Left renal cortex interstitium (tissue), 4 donors: ENCODE measurements around the gene CPVL. TPM values are rescaled to one million over a fixed set of nuclear protein-coding genes. Genes with fewer than 3 reads are reported as not detected.
"Not testable (repeated sequence)": the region's sequence is repeated elsewhere in the genome, so short reads cannot be mapped to it uniquely, and the experiment has no call there.

Experiments used
- DNase-seq, 4 donors: peaks; one replicate each; pipeline ENCODE4 v3.0.0-alpha.2; 2013; ENCODE audit warnings: low read depth in 4 of 4, low spot score in 2 of 4, missing footprints in 1 of 4
- polyA plus RNA-seq, 4 donors: library from polyadenylated mRNA; unstranded; fragments of 120-200 nt; gene quantifications; one replicate each; pipeline ENCODE4 v1.2.1, GENCODE V29; 2013; ENCODE audit not compliant: insufficient read length in 4 of 4

The CPVL gene
- polyA plus RNA-seq, 4 donors: 47.4 to 74.9 (median 61.5) TPM

DNA sequence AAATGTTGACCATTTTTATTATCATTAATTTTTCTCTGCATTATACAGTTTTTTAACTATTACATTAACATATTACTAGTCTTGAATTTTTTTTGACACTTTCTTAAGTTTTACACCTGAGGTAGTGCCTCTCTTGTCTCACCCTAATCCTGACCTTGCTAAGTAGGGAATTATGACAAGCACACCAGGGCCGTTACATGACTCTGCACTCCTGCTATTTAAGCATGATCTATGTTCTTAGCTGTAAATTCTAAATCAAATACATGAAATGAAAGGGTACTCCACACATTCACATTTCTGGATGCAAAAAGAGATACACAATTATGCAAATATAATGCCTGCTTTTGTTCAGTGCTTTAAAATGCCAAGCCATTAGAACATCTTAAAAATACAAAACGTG lies 23.6 kb downstream of the CPVL start:
- DNase-seq: no peak

DNA sequence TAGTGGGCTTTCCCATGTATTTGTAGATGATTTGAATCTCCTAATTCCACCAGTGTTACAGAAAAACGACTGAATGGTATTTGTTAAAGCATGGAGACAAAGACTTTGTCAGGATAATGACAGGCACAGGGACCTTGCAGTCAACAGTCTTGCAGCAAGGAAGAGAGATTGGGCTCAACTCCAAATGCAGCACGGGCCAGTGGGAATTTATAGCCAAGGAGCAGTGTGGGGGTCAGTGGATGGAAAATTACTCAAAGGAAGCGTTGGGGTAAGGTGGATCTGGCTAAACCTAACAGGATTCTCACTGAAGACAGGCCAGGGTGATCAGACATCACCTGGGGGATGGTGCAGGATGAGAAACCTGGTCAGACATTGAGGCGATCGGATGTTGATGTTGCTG lies 24.3 kb downstream of the CPVL start:
- no peak for DNase-seq

DNA sequence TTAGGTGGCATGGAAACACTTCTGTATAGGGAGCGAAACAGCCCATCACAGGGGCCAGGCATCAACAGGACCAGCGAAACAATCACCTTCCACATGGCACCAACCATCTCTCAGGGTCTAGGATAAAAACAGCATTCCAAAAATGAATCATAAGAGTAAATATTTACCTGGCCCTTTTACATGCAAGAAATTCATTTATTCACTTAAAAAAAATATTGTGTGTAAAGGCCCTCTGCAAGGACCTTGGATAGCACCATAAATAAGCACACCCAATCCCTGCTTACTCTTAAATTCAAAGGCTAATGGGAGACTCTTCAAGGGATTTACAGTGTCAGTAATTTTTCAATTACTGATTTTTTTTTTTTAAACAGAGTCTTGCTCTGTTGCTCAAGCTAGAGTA lies 25.4 kb downstream of the CPVL start:
- DNase-seq: no peak

DNA sequence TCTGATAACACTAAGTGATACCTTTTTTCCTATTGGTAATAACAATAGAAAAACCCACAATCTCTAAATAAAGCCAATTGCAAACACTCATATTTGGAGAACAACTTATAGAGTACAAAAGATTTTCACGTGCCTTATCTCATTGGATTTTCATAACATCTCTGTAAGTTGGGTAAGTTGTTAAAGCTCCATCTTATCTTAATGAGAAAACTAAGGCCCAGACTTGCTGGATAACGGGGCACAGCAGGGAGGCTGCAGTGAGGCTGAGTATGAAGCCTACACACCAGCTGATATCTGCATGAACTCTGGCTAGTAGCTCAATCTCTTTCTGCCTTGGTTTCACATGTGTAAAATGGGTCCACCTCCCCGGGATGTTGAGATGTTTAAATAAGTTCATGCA lies 26.8 kb downstream of the CPVL start:
- no peak for DNase-seq

DNA sequence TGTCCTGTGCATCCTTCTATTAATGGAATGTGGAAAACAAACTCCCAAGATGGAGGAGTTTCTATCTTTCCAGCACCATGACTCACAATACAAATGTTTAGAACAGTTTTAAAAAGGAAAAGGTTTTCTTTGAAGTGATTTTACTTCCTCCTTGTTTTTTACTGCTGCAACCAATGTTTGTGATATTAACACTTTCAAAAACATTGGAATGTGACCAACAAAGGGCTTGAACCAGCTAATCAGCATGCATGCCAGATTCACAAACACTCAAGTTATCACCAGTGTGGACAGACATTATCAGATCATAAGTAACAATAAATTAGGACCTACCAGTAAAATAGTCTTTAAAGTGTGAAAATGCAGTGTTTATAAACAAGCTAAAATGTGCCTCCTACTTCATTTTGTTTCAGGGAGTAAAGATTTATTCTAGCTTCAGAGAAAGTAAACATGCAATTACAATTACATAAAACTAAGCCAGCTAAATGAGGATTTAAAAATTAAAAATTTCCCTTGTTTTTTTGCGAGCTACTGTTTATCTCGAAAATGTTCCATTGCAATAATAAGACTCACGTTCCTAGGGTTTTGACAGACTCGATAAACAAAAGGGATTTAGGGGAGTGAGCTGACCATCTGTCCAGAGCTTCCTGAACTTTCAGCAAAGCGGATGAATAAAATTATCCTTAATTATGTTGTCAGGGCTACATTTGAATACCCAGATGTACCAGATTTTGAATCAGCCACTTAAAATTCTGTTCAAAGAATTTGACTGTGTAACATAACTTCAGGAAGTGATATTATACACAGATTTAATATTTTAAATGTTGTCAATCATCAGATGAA lies 29.8 kb downstream of the CPVL start:
- no peak for DNase-seq

DNA sequence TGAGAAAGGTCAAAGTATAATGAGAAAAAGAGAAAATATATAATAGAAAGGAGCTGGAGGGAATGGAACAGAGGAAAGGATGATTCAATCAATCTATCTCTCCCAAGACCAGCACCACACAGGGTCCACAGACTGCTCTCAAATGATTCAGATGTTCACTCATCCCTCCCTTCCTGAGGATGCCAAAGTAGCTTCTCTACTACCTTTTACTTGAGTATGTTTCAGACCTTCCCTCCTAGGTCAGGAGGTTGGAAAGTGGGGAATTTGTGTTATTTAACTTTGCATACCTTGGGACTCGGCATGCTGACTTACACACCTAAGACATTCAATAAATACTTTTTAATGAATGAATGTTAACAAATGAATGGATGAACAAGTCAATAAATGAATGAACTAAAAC lies 30.6 kb downstream of the CPVL start:
- DNase-seq: no peak

DNA sequence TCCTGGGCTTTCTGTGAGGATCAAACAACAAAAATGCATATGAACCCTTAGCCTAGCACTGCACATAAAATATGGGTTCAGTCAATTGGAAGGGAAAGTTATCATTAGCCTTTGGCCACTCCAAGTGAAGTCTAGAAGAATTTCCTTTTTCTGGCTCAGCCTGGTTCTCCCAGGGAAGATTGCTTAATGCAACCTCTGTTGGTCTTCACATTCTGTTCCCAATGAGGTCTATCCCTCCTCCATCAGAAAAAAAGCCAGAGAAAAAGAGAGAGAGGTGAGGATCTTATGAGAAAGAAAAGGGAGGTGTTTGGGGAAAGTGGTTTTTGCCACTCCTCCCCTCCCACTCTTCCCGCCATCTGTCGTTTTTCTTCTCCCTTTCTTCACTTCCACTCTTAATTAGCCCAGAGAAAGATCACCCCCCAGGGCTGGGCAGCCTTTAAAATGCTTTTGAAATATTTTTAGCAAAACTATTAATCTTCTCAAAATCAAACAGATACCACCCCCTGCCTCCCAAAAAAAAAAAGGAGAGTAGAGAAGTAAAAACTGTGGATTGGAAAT lies 31.1 kb downstream of the CPVL start:
- DNase-seq: no peak

DNA sequence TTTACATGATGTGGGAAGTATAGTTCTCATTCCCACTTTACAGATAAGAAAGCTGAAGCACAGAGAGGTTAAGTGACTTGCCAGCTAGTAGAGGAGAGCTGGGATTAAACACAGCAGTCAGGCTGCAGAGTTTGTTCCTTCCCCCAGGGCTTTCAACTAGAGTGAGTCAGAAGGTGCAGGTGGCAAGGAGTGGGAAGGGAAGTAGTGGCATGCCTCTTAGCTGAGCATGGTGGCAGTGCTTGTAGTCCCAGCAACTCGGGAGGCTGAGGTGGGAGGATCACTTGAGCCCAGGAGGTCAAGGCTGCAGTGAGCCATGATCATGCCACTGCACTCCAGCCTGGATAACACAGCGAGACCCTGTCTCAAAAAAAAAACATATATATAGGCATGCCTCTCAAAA lies 32.1 kb downstream of the CPVL start:
- not testable (repeated sequence) for DNase-seq

DNA sequence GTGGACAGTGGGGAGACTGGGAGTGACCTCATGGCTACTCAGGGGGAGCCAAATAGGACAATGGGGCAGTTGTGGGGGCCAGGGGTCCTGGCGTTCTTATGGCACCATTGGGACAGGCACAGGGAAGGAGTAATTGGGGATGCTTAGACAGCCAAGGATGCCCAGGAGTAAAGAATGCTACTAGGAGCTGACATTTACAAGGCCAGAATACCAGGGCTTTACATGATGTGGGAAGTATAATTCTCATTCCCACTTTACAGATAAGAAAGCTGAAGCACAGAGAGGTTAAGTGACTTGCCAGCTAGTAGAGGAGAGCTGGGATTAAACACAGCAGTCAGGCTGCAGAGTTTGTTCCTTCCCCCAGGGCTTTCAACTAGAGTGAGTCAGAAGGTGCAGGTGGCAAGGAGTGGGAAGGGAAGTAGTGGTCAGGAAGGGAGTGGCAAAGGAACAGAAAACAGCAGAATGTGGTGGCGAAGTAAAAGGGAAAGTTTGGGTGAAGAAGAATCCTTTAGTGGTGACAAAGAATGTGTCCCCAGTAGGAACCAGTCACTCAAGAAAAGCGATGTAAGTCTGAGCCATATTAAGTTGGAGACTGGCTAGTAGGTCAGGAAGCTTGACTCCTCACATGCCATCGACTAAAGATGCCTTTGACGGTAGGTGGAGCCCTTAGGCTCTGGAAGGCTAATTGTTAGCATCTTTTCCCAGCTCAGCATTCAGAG lies 32.8 kb downstream of the CPVL start:
- no peak for DNase-seq

DNA sequence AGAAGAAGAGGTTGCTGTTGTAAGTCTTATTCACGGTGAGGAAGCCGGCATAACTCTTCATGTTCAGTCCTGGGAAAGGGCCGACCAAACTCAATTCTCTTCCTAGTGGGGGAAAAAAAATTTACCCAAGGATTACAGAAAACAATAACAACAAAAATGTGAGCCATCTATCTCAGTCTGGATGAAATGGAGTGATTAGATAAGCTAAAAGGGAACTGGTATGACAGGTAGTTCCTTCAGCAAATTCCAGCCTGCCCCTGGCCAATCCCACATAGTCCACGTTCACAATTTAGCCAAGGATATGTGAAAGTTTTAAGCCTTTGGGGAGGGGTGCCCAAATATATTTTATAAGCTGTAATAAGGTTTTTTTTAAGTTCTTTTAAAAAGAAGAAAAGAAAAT lies 33.6 kb downstream of the CPVL start:
- DNase-seq: no peak

DNA sequence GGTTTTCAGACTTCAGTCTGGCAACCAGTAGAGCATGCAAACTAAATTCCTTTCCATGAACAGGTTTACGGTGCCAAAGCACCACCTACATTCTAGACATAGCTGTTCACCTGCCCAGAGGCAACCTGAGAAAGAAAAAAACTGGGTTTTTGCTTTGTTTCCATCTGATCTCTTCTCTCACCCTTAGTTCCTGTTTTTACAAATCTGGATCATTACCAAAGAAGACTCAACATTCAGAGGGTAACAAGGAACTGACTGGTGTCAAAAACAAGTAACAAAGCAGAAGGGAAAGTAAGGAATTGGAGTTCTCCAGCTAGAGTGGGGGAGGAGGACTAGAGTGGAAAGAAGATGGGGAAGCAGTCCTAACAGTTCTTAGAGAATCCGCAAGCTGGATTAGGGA lies 36.4 kb downstream of the CPVL start:
- DNase-seq: no peak

DNA sequence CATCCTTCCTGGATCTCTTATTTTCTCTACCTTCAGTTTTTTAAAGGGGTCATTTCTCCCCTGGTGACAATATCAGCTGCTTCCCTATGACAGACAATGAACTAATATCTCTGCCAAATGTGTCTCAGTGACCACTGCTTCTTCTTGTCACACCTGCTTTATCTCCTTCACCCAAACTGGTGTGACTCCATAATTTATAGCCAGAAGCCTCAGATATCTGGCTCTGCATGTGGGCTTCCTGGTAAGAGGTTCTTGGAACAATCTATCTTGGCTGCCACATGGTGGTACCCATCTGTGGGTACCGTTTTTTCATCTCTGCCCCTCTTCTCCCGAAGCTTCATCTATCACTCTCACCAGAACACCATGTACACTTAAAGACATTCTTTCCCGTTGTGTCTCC lies 37.0 kb downstream of the CPVL start:
- DNase-seq: no peak

DNA sequence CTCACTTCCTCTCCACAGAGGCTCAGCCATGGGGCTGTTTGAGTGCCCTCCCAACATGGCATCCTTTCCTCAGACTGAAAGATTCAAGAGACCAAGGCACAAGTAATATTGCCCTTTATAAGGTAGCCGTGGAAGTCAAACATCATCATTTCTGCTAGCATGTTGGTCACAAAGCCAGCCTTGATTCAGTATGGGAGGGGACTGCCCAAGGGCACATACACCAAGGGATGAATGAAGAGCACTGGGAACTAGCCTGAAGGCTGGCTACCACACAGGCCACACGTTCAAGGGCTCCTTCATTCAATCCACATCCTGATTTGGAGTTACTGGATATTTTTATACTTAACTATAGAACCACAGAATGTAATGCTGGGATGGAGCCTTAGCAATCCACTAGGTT lies 39.3 kb downstream of the CPVL start:
- DNase-seq: no peak

DNA sequence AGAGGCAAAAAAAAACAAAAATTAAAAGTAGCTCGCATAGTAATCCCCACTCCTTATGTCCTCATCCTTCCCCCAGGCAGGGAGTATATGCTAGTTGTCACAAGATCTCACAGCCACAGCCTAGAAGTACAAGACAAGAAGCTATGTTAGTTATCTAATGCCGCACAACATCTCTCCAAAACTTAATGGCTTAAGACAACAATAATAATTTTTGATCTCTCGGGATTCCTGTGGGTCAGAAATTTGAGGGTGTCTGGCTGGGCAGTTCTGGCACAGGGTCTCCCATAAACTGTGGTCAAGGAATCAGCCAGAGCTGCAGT lies 39.7 kb downstream of the CPVL start:
- DNase-seq: no peak

DNA sequence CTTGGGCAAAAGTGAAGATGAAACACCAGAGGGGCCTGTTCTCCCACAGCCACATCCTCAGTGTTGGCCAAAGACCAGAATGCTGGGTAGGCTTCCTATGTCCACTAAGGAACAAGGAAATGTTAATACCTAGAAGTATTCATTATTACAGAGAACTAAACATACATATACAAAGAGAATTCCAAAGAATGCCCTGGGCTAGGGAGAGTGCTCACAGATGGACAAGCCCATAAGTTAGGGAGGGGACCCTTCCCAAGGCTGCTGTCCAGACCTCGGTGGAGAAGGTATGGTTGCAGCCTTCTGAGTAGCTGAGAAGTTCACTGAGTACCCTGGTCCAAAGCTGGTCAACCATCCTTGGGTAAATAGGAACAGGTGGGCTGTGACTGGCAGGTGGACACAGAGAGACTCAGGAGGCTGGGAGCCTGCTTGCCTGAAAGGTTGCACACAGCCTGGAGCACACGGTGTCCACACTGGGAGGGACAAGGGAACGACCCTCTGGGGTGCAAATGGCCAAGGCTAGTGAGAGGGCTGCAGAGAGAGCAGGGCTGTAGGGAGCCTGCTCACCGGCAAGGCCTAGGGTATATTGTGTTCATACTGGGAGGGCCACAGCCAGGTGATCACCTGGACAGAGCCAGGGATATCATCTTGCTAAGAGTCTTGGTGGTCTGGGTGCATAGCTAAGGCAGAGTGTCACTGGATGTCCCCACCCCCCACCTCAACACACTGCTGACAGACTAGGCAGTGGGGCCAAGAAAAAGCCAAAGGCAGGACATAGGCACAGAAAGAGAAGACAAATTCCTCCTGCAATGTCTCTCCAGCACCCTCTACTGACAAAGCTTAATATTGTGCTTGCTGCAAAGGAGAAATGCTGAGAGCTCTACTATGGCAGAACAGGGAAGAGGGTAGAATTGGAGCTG lies 40.3 kb downstream of the CPVL start:
- peak in 1 of 4 donors; percentile 80 for DNase-seq

DNA sequence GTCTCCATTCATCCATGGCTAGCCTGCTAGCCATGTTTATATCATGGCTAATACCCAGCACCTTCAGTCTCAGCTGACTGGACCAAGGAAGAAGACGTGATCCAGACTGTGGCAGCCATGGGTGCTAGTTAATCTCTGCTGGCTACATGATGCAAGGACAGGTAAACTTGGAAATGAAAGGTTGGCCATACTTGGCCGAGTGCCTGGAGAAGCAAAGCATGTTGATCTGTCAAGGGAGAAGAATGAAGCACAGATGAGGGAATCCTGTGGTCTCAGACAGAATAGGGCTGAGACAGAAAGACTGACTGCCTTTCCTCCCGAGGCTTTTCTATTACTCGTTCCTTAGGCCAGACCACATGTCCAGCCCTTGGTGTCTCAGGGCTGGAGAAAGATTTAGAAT lies 41.1 kb downstream of the CPVL start:
- DNase-seq: no peak

DNA sequence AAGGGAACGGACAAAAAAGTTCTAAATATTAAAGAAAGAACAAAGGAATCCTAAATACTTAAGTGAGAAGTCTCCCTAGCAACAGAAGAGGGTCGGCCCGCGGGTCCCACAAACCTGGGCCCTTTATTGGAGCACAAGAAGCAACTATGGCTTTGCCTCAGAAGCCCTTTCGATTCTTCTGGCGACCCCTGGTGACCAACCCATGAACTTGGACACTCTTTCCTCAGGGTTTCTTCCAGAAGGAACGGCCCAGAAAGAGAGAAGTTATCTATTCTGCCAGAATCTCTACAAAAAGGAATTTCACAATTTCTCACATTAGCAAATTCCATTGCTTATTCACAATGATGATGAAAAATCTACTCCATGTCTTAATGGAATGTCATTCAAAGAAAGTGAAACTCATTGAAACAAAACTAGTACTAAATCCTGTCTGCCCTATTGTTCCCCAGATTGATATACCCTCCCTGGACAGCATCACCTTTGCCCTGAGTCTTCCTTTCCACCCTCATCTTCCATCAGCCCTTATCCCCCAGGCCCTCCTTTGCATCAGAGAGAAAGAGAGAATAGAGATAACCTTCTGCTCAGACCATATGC lies 43.7 kb downstream of the CPVL start:
- DNase-seq: peak in 1 of 4 donors; percentile 72

DNA sequence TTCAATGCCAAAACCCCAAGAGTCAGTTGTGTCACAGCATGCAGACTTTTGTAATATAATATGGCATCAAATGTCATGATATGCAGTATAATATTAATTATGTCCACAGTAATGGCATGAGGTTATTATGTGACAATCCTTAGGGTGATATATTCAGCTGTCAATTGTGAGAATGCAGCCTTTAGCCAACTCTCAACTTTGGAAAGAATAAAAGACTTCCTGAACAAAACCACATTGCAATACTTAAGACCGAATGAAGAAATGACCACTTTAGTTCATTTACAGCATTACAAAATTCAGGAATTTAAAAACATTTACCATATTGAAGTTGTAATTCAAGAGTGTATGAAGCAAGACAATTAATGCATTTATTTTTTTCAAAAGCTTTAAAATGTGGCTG lies 45.4 kb downstream of the CPVL start:
- no peak for DNase-seq

DNA sequence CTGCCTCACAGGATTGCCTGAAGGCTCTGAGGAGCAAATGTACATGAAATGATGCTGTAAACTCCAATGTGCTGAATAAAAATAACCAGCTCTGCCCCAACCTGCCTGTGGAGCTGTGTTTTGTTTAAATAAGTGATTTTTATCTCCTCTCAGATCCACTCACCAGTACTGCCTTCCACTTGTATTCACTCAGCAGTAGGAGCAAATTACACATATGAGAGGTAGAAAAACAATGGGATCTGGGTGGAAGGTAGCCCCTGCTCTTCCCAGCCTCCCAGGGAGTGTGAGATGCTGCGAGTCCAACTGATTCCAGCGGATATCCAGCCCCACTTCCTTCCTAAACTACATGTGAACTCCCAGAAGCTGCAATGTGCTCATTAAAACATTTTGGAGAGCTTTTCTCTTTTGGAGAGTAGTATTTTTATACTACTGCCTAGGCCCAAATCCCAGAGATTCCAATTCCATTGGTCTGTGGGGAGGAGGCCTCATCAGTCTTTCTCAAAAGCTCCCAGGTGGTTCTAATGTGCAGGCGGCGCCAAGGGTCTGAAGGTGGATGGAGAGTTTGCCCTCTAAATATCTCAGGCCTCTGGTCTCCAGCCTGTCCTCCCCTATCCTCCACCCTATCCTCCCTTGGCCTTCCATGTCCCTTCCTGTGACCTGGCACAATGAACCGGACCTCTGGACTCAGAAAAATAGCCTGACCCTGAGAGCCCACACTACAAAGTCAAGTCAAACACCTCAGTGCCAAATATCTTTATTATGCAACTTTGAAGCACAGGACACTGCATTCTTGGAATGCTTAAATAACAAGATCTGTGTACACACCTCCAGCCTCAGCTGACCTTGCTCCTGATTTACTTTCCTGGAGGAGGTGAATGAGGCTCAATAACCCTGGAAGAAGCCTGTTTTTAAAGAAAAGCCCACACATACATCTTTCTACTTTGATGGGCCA lies 46.2 kb downstream of the CPVL start:
- no peak for DNase-seq

DNA sequence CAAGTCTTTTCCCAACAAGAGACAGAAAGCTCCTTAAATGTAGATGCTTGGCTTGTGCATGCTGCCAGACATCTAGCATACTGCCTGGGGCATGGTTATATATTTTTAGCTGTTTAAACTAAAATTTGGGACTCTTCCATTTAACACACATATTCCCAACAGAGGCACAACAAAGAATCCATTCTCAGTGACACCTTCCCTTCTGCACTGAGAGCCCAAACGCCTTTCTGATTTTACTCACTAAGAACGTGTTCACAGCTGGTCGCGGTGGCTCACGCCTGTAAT lies 49.9 kb downstream of the CPVL start:
- no peak for DNase-seq
